ENCODE data around the gene PELI2.

- no peak for TF ChIP-seq CTCF (tag by site-specific recombination; IDR thresholded peaks at IDR 0.05)
- no peak for TF ChIP-seq ZNF600 (tag by site-specific recombination; IDR thresholded peaks at IDR 0.05)
- TF ChIP-seq ZNF362 (tag by site-specific recombination; IDR thresholded peaks at IDR 0.05) = no peak
- TF ChIP-seq ZBTB8A (tag by site-specific recombination; IDR thresholded peaks at IDR 0.05) = no peak
- TF ChIP-seq GLI2 (tag by site-specific recombination; IDR thresholded peaks at IDR 0.05; ENCODE audit: borderline replicate concordance, low read depth) = no peak
- no peak for TF ChIP-seq SP2 (tag by site-specific recombination; IDR thresholded peaks at IDR 0.05)
Observed at GRCh38 chr14:56129933-56130332, 11.7 kb downstream of the PELI2 start.
